CD4-positive, alpha-beta T cell treated with Interferon alpha-2 for 1 hour (primary cell): ENCODE measurements around the gene SGTB.
A peak's percentile ranks its signal among the peaks of the same experiment; 100 is the strongest.
"Not testable (repeated sequence)": the region's sequence is repeated elsewhere in the genome, so short reads cannot be mapped to it uniquely, and the experiment has no call there.

Experiments
- DNase-seq, 2 donors: peaks; one replicate each; pipeline ENCODE4 v3.0.0-alpha.2; 2020 to 2022

Gene SGTB

DNA sequence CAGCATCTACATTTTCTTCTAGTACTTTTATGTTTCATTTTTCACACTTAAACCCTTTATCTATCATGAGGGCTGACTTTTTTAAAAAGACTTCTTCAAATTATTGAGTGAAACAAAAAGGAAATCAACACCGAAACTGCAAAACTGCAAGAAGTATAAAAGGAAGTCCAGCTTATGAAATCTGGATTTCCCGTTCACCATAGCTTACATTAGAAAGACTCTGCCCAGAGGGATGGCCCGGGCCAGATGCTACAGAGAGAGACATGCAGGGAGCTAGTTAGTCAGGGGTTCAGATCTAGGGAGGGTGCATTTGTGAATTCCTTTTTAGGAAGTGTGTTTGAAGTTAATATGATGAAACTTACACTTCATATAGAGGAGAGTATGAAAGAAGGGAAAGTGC, 10.1 kb upstream of the SGTB start:
- DNase-seq, result peak in 1 of 2 donors; percentile 18

DNA sequence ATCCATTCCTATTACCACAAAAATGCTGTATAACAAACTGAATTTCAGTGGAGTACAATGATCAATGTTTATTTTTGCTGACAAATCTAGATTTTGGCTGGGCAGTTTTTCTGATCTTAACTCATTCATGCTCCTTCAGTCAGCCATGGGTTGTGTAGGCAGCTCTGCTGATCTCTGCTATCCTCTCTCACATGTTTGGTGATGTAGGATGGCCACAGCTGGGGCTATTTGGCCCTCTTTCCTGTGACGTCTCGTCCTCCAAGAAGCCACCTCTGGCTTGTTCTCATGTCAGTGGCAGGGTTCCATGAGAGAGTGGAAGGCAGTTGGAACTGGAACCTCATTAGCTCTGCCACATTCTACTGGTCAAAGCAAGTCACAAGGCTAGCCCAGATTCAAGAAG, 9.0 kb upstream of the SGTB start:
- DNase-seq, result no peak

DNA sequence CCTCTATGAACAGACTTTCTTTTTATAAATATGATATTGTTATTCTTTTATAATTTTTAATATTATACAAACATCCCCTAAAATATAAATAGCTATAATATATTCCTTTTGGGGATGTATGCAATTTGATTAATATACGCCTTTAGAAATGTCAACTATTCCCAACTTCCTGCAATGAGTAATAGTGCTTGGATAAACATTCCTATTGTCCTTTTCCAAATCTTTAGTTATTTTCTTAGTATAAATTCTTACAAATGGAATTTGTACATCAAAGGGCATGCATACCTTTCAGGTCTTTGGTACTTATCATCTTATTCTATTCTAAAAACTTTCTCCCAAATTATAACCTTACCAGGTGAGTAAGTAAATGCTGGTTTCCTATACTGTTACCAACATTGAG, 6.3 kb upstream of the SGTB start:
- no peak for DNase-seq

DNA sequence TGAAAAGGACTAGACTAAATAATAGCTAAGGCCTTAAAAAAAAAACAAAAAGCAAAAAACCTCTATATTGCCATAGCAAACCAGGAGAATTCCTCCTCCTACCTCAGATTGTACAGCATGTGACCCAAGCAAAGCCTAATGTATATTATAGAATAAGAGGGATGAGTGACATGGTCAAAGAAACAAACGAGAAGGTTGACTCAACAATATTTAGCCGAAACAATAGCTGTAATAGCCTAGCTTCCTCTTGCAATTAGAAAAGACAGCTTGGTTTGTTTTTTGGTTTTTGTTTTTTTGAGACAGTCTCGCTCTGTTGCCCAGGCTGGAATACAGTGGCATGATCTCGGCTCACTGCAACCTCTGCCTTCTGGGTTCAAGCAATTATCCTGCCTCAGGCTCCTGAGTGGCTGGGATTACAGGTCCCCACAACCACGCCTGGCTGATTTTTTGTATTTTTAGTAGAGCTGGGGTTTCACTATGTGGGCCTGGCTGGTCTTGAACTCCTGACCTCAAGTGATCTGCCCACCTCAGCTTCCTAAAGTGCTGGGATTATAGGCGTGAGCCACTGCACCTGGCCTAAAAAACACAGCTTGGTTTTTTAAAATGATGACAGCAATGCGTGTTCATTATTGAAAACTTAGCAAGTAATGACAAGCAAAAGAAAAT, 5.7 kb upstream of the SGTB start:
- DNase-seq, result no peak

DNA sequence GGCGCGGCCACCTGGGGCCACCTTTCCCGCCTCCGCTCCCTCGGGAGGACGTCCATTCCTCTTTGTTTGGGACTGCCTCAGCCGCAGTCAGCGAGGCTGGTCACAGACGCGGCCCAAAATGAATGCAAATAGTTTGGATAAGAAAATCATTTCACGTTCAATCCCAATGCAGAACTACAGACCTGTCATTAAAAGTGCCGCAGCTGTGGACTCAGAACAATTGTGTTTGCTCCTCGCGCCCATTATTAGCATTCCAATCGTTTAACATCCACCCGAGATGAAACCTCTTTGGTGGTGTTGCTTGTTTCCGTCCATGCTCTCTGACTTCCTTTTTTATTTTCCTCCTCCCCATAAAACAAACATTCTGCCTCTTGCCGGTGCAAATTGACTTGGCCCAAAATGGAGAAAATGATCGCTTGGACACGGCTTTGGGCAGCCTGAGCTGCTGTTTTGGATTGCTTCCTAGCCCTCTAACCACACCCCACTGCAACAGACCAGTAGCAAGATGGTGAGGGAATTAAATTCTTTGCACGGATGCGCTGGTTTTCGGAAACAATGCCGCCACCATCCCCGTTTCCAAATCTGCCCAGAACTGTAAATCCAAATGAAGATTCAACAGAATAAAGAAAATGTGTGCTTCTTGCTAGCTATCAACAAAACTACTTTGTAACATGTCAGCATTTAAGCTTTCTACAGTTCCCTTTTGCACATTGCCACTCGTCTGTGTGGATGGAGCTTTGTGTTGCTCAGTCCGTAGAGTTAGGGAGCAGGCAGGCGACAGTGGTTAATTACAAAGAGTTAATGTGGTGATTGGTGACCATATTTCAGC, 880 bp upstream of the SGTB start:
- DNase-seq, result no peak

DNA sequence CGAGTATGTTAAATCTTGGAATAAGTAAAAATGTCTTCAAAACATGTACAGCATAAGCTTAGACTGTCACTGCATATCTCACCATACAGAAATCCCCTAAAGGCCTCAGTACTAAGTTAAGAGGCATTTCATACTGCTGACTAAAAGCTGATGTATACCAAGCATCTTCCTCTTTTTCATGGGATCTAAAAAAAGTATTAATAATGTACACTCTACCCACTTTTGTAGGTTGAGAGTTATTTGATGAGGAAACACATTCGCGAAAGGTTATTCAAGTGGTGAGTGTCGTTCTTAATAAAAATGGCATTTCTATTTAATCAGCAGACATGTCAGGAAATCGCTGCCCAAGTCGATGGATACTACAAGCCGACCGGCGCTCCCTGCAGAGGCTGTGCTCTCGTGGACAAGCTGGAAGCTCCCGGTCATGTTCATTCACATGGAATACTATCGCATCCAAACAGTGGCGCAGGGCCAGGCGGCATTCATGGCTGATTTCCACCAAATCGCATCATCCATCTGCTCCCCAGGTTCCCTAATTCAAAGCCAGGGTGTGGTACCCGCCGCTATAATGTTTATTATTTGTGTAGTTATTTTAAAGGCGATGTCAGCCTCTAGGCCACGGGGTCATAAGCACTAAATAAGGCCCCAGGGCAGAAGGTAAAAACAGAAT, 724 bp downstream of the SGTB start:
- DNase-seq, result peak in 1 of 2 donors; percentile 48

DNA sequence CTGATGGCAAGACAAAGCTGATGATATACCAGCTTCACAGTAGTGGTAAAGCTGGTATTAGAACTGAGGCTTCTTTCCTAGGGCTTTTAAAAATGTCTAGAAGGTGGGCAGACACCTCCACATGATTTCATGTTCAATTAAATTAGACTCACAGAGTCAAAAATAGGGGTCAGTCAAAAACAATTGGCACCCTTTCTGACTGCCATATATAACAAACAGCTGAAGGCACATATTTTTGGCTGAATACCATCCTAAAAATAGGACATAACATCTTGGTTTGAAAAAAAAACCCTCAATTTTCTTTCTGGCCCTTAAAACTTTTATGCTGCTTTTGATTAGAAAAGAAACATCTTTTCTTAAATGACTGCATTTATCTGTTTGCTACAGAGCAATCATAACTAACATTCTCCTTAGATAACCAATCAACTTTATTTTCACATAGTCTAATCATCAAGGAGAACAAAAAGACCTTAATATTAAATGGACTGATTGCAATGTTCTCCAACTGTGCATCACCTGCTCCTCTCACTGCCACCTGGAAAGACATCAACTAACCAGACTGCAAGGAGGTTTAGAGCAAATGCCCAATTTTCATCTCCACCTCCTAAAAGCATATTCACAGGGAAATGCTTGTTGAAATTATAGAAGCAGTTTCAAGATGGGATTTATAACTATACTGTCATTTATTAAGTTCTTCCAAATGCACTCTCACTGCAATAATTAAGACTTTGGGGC, 3.2 kb downstream of the SGTB start:
- no peak for DNase-seq

DNA sequence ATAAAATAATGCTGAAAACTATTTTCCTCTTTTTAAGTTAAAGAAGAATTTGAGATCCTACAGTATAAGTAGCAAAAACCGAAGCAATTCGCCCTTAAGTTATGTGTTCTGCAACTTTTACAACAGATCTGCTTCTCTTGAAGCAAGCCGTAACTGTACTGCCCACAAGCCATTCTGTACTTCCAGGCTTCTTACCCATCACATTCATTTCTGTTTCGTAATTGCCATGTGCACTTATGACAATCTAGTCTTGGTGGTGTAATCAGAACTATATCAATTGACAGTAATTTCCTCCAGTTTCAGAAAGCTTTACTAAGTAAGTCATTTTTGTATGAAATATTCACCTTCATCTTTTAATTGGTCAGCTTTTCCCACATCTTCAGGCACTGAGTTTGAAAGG, 13.8 kb downstream of the SGTB start:
- no peak for DNase-seq

DNA sequence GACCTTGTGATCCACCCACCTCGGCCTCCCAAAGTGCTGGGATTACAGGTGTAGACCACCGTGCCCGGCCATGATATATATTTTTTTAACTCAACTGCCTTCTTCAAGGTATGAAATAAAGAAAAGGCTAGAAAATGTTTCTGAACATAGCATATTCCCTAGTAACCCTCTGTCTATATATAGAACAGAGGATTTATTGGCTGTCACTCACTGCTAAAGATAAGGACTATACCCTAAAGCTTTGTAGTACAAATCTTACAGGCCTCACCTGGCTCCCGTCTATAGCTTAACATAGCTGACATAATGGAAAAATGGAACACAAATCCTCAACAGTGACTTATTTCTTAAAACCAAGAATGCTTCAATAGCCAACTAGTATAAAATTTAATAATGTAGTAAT, 14.2 kb downstream of the SGTB start:
- no peak for DNase-seq

DNA sequence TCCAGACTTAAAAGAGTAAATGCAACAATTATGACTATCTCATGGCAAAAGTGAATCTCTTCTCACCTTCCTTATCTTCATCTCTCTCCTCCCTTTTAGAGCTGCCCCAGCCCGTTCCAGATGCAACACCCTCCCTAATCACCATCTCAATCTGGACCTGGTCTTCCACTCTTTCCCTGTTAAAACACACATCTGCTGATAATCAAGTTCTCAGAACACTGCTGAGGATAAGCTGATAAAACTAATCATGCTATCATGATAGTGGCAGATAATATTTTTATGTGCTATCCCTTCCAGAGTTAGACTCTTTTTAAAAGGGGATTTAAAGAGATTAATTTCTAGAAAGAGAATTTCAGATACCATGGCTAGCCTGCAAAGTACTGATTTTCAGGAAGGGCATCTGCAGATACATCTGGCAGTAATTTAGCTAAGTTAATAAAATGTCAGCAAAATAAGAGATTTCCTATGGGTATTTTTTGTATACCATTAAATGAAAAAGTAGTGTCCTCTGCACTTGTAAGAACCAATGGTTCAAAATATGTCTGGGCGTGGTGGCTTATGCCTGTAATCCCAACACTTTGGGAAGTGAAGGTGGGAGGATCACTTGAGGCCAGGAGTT, 17.2 kb downstream of the SGTB start:
- no peak for DNase-seq

DNA sequence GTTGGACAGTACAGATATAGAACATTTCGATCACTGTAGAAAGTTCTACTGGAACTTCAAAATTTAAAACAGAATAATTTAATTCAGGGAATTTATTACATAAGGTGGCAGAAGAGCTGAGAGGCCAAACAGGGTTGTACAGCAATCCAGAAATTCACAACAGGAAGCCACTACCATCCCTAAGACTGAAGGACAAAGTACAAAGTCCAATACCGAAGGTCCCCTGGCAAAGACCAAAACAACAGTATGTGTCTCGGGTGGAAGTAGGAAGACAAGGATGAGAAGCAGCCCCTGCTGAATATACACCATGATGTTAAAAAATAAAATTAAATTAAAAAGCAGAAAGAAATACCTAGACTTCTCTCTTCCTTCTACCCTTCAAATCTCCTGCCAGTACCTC, 19.9 kb downstream of the SGTB start:
- DNase-seq, result no peak

DNA sequence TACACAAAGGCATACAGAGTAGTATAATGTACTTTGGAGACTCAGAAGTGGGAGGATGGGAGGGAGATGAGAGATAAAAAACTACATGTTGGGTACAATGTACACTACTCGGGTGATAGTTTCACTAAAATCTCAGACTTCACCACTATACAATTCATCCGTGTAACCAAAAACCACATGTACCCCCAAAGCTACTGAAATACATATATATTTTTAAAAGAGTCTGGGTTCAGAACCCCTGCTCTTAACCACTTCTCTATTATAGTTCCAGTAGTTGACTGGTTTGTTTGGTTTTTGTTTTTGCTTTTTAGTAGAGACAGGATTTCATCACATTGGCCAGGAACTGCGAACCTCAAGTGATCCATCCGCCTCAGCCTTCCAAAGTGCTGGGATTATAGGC, 22.6 kb downstream of the SGTB start:
- no peak for DNase-seq

DNA sequence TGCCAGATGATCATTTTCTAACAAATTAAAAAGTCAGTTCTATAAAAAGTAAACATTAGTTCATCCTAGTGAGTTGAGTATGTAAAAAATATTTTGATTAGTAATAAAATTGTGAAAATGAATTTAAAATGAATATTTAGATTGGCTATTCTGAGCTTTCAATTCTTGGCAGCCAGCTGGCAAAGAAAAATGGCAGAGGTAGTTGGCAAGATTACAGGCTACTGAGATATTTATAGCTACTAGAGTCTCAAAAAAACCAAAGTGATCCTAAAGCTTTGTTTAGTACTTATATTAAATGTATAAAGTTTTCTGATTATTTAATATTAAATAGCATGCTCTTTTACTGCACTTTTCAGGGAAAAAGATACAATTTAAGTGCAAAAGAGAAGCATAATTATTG, 25.0 kb downstream of the SGTB start:
- DNase-seq, result no peak

DNA sequence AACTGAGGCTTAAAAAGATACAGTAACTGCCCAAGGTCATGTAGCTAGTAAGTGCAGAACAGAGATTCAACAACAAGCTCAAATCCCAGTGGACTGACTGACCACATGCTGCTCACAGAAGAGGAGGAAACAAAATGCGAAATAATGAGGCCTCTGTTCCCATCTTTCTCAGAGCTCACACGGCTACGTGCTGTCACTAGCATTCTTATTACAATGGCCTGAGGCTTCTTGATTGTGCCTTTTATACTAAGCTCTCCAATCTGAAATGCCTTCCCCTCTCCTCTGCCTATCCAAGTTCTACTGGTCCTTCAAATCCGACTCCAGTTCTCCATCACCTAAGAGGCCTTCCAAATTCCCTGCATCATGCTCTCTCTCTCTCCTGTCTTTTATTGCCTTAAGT, 26.0 kb downstream of the SGTB start:
- no peak for DNase-seq

DNA sequence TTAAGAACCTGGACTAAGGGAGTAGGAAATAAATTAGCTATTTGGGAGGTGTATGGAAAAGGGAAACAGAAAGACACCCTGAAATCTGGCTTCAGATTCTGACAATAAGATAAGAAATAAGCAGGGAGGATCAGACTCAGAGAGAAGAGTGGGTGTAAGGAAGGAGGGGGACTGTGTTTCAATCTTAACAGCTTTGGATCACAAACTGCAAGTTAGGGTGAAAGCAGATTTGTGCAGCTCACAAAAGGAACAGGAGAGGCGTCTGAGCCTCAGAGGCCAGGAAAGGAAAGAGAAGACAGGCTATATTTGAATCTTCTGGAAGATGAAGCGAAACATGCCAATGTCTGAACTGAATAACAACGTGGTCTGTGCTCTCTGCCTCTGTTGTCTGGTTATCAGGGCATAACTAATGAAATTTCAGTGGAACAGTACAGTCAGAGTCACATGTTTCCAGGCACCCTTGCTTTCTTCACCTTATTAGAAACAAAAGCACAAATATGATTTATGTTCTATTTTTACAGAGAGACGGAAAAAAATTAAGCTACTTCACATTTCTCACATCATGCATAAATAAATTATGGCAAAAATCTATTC, 26.6 kb downstream of the SGTB start:
- no peak for DNase-seq

DNA sequence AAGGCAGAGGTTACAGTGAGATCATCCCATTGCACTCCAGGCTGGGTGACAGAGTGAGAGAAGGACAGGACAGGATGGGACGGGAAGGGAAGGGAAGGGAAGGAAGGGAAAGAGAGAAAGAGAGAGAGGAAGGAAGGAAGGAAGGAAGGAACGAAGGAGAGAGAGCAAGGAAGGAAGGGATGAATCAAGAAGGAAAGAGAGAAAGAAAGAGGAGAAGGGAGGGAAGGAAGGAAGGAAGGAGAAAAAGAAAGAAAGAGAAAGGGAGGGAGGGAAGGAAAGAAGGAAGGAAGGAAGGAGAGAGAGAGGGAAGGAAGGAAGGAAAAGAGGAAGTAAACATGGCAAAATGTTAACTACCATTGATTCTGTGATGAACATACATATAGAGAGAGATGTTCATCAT, 28.8 kb downstream of the SGTB start:
- DNase-seq, result no peak

DNA sequence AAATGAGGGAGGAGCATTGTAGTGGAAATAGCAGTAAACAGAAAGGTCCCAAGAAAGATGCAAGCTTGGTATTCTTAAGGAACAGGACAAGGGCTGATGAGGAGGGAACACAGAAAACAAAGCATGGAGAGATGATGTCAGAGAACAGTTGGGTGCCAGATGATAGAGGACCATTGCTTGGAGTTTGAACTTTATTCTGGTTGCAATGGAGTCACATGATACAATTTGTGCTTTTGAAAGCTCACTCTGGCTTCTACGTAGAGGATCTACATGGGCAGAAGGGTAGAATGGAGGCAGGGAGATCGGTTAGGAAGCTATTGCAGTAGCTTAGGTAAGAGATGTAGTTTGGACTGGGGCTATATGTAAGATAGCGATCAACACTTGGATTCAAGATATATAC, 39.8 kb downstream of the SGTB start:
- no peak for DNase-seq

DNA sequence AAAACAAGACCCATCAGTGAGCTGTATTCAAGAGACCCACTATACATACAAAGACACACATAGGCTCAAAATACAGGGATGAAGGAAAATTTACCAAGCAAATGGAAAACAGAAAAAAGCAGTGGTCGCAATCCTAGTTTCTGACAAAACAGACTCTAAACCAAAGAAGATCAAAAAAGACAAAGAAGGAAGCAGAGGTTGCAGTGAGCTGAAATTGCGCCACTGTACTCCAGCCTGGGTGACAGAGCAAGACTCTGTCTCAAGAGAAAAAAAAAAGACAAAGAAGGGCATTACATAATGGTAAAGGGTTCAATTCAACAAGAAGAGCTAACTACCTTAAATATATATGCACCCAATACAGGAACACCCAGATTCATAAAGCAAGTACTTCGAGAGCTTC, 45.9 kb downstream of the SGTB start:
- not testable (repeated sequence) for DNase-seq

DNA sequence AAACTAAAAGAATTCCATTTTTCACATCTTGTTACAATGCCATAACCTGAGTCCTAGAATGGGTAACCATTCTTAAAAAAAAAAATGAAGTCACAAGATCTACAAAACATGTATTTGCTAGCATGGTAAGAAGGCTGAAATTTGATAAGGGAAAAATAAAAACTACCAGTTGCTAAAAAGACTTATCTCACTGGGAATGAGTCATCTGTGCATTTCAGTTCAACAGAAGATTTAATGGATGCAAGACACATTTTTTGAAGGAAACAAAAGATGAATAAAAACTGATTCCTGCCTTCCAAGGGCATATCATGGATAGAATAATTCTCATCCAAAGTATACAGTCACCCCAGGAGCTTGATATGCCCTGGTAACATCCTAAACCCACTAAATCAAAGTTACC, 47.2 kb downstream of the SGTB start:
- DNase-seq, result no peak

DNA sequence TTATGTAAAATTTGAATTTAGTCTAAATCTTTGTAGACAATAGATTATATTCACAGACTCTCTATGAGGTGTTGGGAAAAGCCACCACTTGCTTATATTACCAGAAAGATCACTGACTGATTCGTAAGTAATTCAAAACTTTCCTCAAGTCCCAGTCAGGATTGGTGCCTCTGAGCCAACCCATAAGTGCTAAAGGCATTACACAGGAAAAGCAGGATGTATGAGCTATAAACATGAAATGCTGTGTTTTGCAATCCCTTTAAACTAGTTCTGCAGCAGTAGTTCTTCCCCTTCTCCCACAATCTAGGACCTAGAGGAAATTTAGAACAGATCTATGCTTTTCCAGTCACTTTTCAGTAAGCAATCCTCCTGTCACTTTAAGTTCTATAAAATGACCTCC, 49.1 kb downstream of the SGTB start:
- no peak for DNase-seq

DNA sequence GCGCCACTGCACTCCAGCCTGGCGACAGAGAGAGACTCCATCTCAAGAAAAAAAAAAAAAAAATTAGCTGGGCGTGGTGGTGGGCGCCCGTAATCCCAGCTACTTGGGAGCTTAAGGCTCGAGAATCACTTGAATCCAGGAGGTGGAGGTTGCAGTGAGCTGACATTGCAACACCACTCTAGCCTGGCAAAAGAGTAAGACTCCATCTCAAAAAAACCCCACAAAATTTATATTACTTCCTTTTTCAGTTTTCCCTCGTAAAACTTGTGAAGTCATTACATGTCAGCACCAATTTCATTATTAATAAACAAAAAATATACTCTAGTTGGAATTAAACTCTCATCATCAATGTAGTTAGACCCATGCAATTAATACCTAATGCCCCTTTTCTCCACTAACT, 53.2 kb downstream of the SGTB start:
- DNase-seq, result no peak

DNA sequence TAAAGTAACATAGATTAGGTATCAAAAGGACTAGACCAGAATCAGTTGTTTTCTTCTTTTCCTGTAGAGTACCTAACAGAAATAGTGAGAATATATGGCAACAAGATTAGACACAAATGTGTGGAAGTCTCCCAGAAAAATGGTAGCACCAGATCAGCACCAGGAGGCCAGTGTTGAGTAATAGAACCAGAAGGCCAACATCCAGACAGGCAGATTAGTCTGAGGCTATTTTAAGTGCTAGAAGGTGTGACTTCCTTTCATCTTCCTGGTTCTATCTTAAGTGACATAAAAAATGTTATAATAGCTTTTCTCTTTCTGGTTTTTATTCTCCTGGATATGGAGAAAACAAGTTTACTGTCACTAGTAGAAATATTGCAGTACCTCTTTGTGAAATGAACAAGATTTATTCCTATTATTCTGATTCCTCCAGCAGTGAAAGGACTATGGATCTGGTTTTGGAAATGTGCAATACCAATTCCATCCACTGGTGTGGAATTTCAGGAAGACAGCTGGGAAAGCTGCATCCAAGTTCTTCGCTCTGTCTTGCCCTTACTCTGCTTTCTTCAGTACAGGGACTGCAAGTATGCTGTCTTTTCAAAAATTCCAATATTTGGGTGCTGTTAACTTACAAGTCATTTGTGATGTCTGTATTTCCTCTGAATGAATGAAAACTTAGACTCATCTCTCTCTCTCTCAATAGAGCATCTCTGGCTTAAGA, 57.9 kb downstream of the SGTB start:
- no peak for DNase-seq
